Omental fat pad (tissue), 4 donors: ENCODE results near the gene MTHFS. TPM values are rescaled to one million over a fixed set of nuclear protein-coding genes. Genes with fewer than 3 reads are reported as not detected.

Experiments used
- ATAC-seq: fragments of 150-250 bp; one replicate; pipeline ENCODE4 v1.9.1; 2016; ENCODE audit warnings: mild to moderate bottlenecking, moderate library complexity; ENCODE audit not compliant: low FRiP score
- DNase-seq: peaks from one replicate; pipeline ENCODE4 v3.0.0-alpha.2; 2019; ENCODE audit warnings: low spot score
- total RNA-seq, 4 donors: library from RNA; depleted of rRNA; stranded (reverse); fragments of >200 nt; gene quantifications; one replicate each; pipeline ENCODE4 v1.1.0, GENCODE V29; 2016
- TF ChIP-seq, protein P1 (sequence below), 3 donors: fragments of 450-650 bp; IDR thresholded peaks; one replicate each; pipeline ENCODE4 v1.5.1; 2016 to 2017; ENCODE audit warnings: antibody characterized with exemption in 3 of 3, mild to moderate bottlenecking in 3 of 3, moderate library complexity in 2 of 3

The MTHFS gene
- total RNA-seq, 4 donors from 2014 or later: 20.8 to 35.3 (median 28.6) TPM

- ATAC-seq: peak; percentile 96
- no peak for DNase-seq
- TF ChIP-seq, protein P1, sequence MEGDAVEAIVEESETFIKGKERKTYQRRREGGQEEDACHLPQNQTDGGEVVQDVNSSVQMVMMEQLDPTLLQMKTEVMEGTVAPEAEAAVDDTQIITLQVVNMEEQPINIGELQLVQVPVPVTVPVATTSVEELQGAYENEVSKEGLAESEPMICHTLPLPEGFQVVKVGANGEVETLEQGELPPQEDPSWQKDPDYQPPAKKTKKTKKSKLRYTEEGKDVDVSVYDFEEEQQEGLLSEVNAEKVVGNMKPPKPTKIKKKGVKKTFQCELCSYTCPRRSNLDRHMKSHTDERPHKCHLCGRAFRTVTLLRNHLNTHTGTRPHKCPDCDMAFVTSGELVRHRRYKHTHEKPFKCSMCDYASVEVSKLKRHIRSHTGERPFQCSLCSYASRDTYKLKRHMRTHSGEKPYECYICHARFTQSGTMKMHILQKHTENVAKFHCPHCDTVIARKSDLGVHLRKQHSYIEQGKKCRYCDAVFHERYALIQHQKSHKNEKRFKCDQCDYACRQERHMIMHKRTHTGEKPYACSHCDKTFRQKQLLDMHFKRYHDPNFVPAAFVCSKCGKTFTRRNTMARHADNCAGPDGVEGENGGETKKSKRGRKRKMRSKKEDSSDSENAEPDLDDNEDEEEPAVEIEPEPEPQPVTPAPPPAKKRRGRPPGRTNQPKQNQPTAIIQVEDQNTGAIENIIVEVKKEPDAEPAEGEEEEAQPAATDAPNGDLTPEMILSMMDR (IDR thresholded peaks at IDR 0.05): peak in 1 of 3 donors; percentile 71
Measured at GRCh38 chr15:79853492-79854328, 43.1 kb downstream of the MTHFS start.

DNA sequence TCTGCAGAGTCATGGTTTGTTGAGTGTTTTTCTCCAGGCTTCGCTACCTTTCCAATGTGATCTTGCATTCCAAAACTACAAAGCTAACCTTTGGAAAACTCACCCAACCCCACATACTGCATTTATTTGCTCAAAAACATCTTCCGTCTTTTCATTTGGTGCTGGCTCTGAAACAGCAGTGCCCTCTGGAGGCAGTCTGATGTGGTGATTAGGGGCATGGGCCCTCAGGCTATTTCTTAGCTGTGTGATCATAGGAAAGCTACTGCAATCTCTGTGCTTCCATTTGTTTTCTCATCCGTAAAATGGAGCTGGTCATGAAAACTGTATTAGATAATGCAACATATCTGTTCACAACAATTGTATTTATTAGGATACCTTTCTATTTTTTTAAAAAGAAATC, 47.0 kb downstream of the MTHFS start:
- ATAC-seq: no peak
- no peak for DNase-seq
- TF ChIP-seq, protein P1 (IDR thresholded peaks at IDR 0.05): no peak

- no peak for DNase-seq
- TF ChIP-seq, protein P1 (IDR thresholded peaks at IDR 0.05): no peak
- no peak for ATAC-seq
Measured at GRCh38 chr15:79846539-79846938, 50.3 kb downstream of the MTHFS start.

GRCh38 chr15:79844221-79844620, 52.6 kb downstream of the MTHFS start:
- TF ChIP-seq, protein P1 (IDR thresholded peaks at IDR 0.05): no peak
- DNase-seq: no peak
- ATAC-seq: no peak

DNA sequence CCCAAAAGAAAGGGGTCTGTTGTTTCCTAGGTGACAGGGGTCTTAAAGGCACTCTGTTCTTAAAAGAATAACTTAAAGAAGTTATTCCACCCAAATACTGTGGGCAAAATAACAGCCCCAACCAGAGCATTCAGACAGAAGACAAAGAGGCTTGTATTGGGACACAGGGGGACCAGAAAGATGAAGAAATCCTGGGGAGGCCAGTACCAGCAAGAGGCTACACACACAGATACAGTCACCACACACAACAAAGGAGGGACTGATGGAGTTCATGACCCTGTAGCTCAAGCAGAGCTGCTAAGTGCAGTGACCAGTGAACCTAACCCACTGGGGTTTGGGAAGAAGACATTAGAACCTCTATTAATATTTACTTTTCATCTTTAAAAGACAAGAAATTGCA, 59.0 kb downstream of the MTHFS start:
- ATAC-seq (no peak), DNase-seq (no peak)
- TF ChIP-seq, protein P1 (IDR thresholded peaks at IDR 0.05): no peak

DNA sequence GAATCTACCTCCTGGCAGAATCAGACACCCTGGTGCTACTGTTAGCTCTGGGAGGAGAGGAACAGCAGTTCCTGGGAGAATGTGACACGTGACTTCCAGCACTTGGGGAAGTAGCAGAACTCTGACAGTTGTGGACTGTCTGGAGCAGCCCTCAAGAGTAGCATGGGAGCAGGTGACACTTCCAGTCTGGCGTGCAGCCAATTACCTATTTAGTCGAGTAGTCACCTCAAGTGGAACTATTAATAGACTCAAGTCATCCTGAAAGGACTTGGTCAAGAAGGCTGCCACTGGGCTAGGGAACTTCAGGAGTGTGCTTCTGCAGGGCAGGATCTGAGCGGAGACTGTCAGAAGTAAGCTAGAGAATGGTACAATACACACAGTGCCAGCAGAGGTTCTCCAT, 62.3 kb downstream of the MTHFS start:
- TF ChIP-seq, protein P1 (IDR thresholded peaks at IDR 0.05): no peak
- DNase-seq (no peak), ATAC-seq (no peak)
